T-helper 2 cell treated with Interferon-gamma antibody and Interleukin-4, amounts not matched to agents 100 ng/mL and 5 ng/mL, for 36 hours (primary cell): ENCODE measurements around the gene MPV17L2. TPM values are rescaled to one million over a fixed set of nuclear protein-coding genes. Genes with fewer than 3 reads are reported as not detected.

Experiments used
- intact Hi-C: fragments of 100-400 bp; cut with micrococcal nuclease; formaldehyde crosslinking; loops from one replicate; pipeline ENCODE4 v1.15.1; 2023
- total RNA-seq: library from RNA; stranded (reverse); gene quantifications from 2 replicates; pipeline ENCODE4 v1.2.3, GENCODE V29; 2022

Gene MPV17L2
- total RNA-seq, 1 donor from 2014 or later, result 9.6 TPM

GRCh38 chr19:18160493-18160970 lies 32.5 kb upstream of the MPV17L2 start:
- intact Hi-C loops, result no loop called here

GRCh38 chr19:18160971-18161635 lies 31.9 kb upstream of the MPV17L2 start:
- intact Hi-C loops, result loop anchor here (1.0 kb wide), 1 partner anchor 9 kb away; no protein-coding TSS in a partner anchor

- intact Hi-C loops, result loop anchor here (1.0 kb wide), 1 partner anchor 9 kb away; no protein-coding TSS in a partner anchor
Measured at GRCh38 chr19:18161636-18162002, 31.4 kb upstream of the MPV17L2 start.

GRCh38 chr19:18164072-18164471 lies 28.9 kb upstream of the MPV17L2 start:
- intact Hi-C loops, result no loop called here

GRCh38 chr19:18165794-18166544 lies 27.0 kb upstream of the MPV17L2 start:
- intact Hi-C loops, result no loop called here

- intact Hi-C loops, result no loop called here
Measured at GRCh38 chr19:18167011-18167410, 26.0 kb upstream of the MPV17L2 start.

- intact Hi-C loops, result loop anchor here (1.0 kb wide), 1 partner anchor 55 kb away; no protein-coding TSS in a partner anchor
Measured at GRCh38 chr19:18167975-18168645, 24.9 kb upstream of the MPV17L2 start.

- intact Hi-C loops, result loop anchor here (1.0 kb wide), 1 partner anchor 56 kb away; no protein-coding TSS in a partner anchor
Measured at GRCh38 chr19:18168673-18169381, 24.2 kb upstream of the MPV17L2 start.

GRCh38 chr19:18170714-18171255 lies 22.2 kb upstream of the MPV17L2 start:
- intact Hi-C loops, result no loop called here

GRCh38 chr19:18171605-18172327 lies 21.3 kb upstream of the MPV17L2 start:
- intact Hi-C loops, result no loop called here

- intact Hi-C loops, result no loop called here
Measured at GRCh38 chr19:18172331-18173053, 20.5 kb upstream of the MPV17L2 start.

- intact Hi-C loops, result no loop called here
Measured at GRCh38 chr19:18173054-18173571, 19.9 kb upstream of the MPV17L2 start.

GRCh38 chr19:18173572-18174288 lies 19.3 kb upstream of the MPV17L2 start, which contains the start of gene IFI30:
IFI30 (plus strand) TSS chr19:18173813; CDS start chr19:18173842, 29 bp downstream.
- intact Hi-C loops, result no loop called here

- intact Hi-C loops, result no loop called here
Measured at GRCh38 chr19:18174983-18175382, 18.0 kb upstream of the MPV17L2 start.

GRCh38 chr19:18176367-18177310 lies 16.4 kb upstream of the MPV17L2 start:
- intact Hi-C loops, result no loop called here

- intact Hi-C loops, result no loop called here
Measured at GRCh38 chr19:18179957-18180356, 13.1 kb upstream of the MPV17L2 start.

- intact Hi-C loops, result no loop called here
Measured at GRCh38 chr19:18183529-18183928, 9.5 kb upstream of the MPV17L2 start.
